ENCODE measurements around the gene EN2. TPM values are rescaled to one million over a fixed set of nuclear protein-coding genes. Genes with fewer than 3 reads are reported as not detected.

EN2 gene
- total and polyA plus RNA-seq, 4 donors: 0.02 to 0.06 (median 0.04) TPM; not detected in 1

GRCh38 chr7:155511702-155511996 is 53.7 kb downstream of the EN2 start:
- peaks cover 0 to 11% (median 0%) of the 10 kb centered on the region in 5 donors for H3K4me1 ChIP-seq (ENCODE audit: control insufficient read depth in 5 of 5, insufficient read depth in 5 of 5, low read length in 5 of 5)
- no peak overlapping the region for H3K27ac ChIP-seq (ENCODE audit: low read depth in 1 of 2, low read length in 1 of 2)
- H3K4me3 ChIP-seq: no peak overlapping the region
- ATAC-seq (ENCODE audit: insufficient read depth, low FRiP score): no peak
- H3K9me3 ChIP-seq (ENCODE audit: control insufficient read depth in 4 of 4, insufficient read depth in 3 of 4, low read length in 3 of 4): peaks cover 0 to 9% (median 0%) of the 10 kb centered on the region in 4 donors
- TF ChIP-seq CTCF (IDR thresholded peaks at IDR 0.05; ENCODE audit: control extremely low read depth, extremely low read depth): no peak
- 19 to 20% methylated on average over 5 of the region's 5 CpGs for WGBS, 2 donors
- H3K27me3 ChIP-seq (ENCODE audit: control insufficient read depth in 3 of 3, insufficient read depth in 3 of 3, low read length in 2 of 3): peaks cover 4 to 97% (median 78%) of the 10 kb centered on the region in 3 donors
- DNase-seq: no peak
- H3K36me3 ChIP-seq (ENCODE audit: control insufficient read depth in 4 of 4, insufficient read depth in 4 of 4, low read length in 4 of 4): no peaks in the 10 kb centered on the region
- no peak overlapping the region for H3K9ac ChIP-seq (ENCODE audit: insufficient read depth in 1 of 2, low read length in 2 of 2)

GRCh38 chr7:155512246-155512887 is 54.4 kb downstream of the EN2 start:
- H3K9me3 ChIP-seq (ENCODE audit: control insufficient read depth in 4 of 4, insufficient read depth in 3 of 4, low read length in 3 of 4): peaks cover 0 to 9% (median 0%) of the 10 kb centered on the region in 4 donors
- DNase-seq (no peak), ATAC-seq (ENCODE audit: insufficient read depth, low FRiP score) (no peak)
- no peak overlapping the region for H3K9ac ChIP-seq (ENCODE audit: insufficient read depth in 1 of 2, low read length in 2 of 2)
- no peak overlapping the region for H3K4me3 ChIP-seq
- no peak overlapping the region for H3K27ac ChIP-seq (ENCODE audit: low read depth in 1 of 2, low read length in 1 of 2)
- peaks cover 0 to 11% (median 0%) of the 10 kb centered on the region in 5 donors for H3K4me1 ChIP-seq (ENCODE audit: control insufficient read depth in 5 of 5, insufficient read depth in 5 of 5, low read length in 5 of 5)
- no peak for TF ChIP-seq CTCF (IDR thresholded peaks at IDR 0.05; ENCODE audit: control extremely low read depth, extremely low read depth)
- H3K36me3 ChIP-seq (ENCODE audit: control insufficient read depth in 4 of 4, insufficient read depth in 4 of 4, low read length in 4 of 4): no peaks in the 10 kb centered on the region
- WGBS, 2 donors: 29 to 33% methylated on average over 4 of the region's 4 CpGs
- peaks cover 5 to 97% (median 77%) of the 10 kb centered on the region in 3 donors for H3K27me3 ChIP-seq (ENCODE audit: control insufficient read depth in 3 of 3, insufficient read depth in 3 of 3, low read length in 2 of 3)

GRCh38 chr7:155513543-155514285 is 55.8 kb downstream of the EN2 start:
- H3K9ac ChIP-seq (ENCODE audit: insufficient read depth in 1 of 2, low read length in 2 of 2): no peak overlapping the region
- DNase-seq (no peak), ATAC-seq (ENCODE audit: insufficient read depth, low FRiP score) (no peak)
- H3K27me3 ChIP-seq (ENCODE audit: control insufficient read depth in 3 of 3, insufficient read depth in 3 of 3, low read length in 2 of 3): peaks cover 11 to 97% (median 67%) of the 10 kb centered on the region in 3 donors
- H3K36me3 ChIP-seq (ENCODE audit: control insufficient read depth in 4 of 4, insufficient read depth in 4 of 4, low read length in 4 of 4): no peaks in the 10 kb centered on the region
- H3K9me3 ChIP-seq (ENCODE audit: control insufficient read depth in 4 of 4, insufficient read depth in 3 of 4, low read length in 3 of 4): peaks cover 0 to 9% (median 0%) of the 10 kb centered on the region in 4 donors
- TF ChIP-seq CTCF (IDR thresholded peaks at IDR 0.05; ENCODE audit: control extremely low read depth, extremely low read depth): no peak
- no peak overlapping the region for H3K4me3 ChIP-seq
- no peak overlapping the region for H3K27ac ChIP-seq (ENCODE audit: low read depth in 1 of 2, low read length in 1 of 2)
- peaks cover 0 to 11% (median 0%) of the 10 kb centered on the region in 5 donors for H3K4me1 ChIP-seq (ENCODE audit: control insufficient read depth in 5 of 5, insufficient read depth in 5 of 5, low read length in 5 of 5)
- 68 to 79% methylated on average over 13 of the region's 13 CpGs for WGBS, 2 donors
